ENCODE data around the gene RALGAPA2. TPM values are rescaled to one million over a fixed set of nuclear protein-coding genes. Genes with fewer than 3 reads are reported as not detected.

RALGAPA2 gene
- total and polyA plus RNA-seq, 2 experiments from 2014 or later, result 13.1 to 43.4 TPM

DNA sequence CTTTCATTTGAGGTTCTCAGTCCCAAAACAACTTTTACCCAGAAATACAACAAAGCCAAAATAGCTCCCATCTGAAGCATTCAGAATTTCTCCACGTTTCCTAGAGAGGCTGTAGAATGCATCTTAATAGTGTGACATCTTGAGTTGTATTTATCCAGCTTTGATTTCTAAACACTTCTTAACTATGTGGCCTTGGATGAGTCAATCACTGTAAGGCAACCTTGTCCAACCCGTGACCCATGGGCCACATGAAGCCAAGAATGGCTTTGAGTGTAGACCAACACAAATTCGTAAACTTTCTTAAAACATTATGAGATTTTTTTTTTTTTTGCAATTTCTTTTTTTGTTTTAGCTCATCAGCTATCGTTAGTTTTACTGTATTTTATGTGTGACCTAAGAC lies 108.1 kb downstream of the RALGAPA2 start:
- Histone ChIP-seq H3K27me3 (ENCODE audit: insufficient read depth) (no peaks in the 10 kb centered on the region), H3K79me2 (replicated peaks; ENCODE audit: insufficient read depth) (no peaks in the 10 kb centered on the region), H3K4me2 (no peak overlapping the region), H3F3A (replicated peaks; ENCODE audit: low read depth) (no peaks in the 10 kb centered on the region), H3K9me2 (ENCODE audit: insufficient read depth) (no peaks in the 10 kb centered on the region), H2AFZ (no peak overlapping the region), H3K4me1 (ENCODE audit: insufficient read depth) (peaks cover 10% of the 10 kb centered on the region; the same call in 1 of the 2 replicates), H3K27ac (ENCODE audit: low read depth) (no peak overlapping the region), H3K4me3 (no peak overlapping the region), H3K36me3 (ENCODE audit: insufficient read depth) (no peaks in the 10 kb centered on the region; the same call in 1 of the 2 replicates), H4K20me1 (replicated peaks; ENCODE audit: insufficient read depth) (no peaks in the 10 kb centered on the region; the same call in 1 of the 2 replicates)
- no peaks in the 10 kb centered on the region for H3K27me3 Mint-ChIP-seq (ENCODE audit: insufficient read depth, low read depth, poor library complexity)
- H3K27ac Mint-ChIP-seq, result no peak overlapping the region
- peaks cover 6% of the 10 kb centered on the region for H3K4me1 Mint-ChIP-seq
- H3K4me3 Mint-ChIP-seq, result no peak overlapping the region
- no peak for DNase-seq (ENCODE audit: low spot score)
- H3K36me3 Mint-ChIP-seq (ENCODE audit: low read depth), result no peaks in the 10 kb centered on the region
- no peak for ATAC-seq
- no peaks in the 10 kb centered on the region for H3K9me3 Mint-ChIP-seq
- no peak for TF ChIP-seq EZH2phosphoT487 (IDR thresholded peaks at IDR 0.05; ENCODE audit: unreplicated experiment)
- TF ChIP-seq, protein P1, sequence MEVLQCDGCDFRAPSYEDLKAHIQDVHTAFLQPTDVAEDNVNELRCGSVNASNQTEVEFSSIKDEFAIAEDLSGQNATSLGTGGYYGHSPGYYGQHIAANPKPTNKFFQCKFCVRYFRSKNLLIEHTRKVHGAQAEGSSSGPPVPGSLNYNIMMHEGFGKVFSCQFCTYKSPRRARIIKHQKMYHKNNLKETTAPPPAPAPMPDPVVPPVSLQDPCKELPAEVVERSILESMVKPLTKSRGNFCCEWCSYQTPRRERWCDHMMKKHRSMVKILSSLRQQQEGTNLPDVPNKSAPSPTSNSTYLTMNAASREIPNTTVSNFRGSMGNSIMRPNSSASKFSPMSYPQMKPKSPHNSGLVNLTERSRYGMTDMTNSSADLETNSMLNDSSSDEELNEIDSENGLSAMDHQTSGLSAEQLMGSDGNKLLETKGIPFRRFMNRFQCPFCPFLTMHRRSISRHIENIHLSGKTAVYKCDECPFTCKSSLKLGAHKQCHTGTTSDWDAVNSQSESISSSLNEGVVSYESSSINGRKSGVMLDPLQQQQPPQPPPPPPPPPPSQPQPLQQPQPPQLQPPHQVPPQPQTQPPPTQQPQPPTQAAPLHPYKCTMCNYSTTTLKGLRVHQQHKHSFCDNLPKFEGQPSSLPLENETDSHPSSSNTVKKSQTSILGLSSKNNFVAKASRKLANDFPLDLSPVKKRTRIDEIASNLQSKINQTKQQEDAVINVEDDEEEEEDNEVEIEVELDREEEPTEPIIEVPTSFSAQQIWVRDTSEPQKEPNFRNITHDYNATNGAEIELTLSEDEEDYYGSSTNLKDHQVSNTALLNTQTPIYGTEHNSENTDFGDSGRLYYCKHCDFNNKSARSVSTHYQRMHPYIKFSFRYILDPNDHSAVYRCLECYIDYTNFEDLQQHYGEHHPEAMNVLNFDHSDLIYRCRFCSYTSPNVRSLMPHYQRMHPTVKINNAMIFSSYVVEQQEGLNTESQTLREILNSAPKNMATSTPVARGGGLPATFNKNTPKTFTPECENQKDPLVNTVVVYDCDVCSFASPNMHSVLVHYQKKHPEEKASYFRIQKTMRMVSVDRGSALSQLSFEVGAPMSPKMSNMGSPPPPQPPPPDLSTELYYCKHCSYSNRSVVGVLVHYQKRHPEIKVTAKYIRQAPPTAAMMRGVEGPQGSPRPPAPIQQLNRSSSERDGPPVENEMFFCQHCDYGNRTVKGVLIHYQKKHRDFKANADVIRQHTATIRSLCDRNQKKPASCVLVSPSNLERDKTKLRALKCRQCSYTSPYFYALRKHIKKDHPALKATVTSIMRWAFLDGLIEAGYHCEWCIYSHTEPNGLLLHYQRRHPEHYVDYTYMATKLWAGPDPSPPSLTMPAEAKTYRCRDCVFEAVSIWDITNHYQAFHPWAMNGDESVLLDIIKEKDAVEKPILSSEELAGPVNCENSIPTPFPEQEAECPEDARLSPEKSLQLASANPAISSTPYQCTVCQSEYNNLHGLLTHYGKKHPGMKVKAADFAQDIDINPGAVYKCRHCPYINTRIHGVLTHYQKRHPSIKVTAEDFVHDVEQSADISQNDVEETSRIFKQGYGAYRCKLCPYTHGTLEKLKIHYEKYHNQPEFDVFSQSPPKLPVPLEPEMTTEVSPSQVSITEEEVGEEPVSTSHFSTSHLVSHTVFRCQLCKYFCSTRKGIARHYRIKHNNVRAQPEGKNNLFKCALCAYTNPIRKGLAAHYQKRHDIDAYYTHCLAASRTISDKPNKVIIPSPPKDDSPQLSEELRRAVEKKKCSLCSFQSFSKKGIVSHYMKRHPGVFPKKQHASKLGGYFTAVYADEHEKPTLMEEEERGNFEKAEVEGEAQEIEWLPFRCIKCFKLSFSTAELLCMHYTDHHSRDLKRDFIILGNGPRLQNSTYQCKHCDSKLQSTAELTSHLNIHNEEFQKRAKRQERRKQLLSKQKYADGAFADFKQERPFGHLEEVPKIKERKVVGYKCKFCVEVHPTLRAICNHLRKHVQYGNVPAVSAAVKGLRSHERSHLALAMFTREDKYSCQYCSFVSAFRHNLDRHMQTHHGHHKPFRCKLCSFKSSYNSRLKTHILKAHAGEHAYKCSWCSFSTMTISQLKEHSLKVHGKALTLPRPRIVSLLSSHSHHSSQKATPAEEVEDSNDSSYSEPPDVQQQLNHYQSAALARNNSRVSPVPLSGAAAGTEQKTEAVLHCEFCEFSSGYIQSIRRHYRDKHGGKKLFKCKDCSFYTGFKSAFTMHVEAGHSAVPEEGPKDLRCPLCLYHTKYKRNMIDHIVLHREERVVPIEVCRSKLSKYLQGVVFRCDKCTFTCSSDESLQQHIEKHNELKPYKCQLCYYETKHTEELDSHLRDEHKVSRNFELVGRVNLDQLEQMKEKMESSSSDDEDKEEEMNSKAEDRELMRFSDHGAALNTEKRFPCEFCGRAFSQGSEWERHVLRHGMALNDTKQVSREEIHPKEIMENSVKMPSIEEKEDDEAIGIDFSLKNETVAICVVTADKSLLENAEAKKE (CRISPR knock-in tag; IDR thresholded peaks at IDR 0.05), result no peak
- TF ChIP-seq POLR2AphosphoS5 (IDR thresholded peaks at IDR 0.05; ENCODE audit: low read depth), result no peak

DNA sequence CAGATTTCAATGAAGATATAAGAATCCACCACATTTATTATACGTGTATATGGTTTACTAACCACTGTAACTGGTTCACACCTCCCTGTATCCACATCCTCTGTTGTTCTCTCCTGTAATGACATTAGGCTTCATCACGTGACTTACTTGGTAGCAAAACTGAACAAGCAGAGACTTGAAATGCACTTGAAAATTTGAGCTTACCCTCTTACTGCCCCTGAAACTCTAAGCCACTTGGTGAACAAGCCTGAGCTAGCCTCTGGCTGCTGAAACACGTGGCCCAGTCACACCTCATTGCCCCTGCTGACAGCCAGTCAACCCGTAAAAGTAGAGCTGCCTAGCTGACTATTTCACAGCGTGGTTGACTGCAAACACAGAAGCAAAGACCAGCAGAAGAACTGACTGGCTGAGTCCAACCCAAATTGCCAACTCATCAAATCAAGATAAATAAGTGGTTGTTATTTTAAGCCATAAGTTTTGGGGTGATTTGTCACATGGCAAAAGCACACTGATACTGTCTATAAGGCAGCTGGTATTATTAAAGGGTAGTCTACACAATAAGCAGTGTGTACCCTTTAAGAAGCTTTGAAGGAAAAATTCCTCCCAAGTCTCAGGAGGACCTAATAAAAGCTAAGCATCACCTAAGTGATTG lies 109.0 kb downstream of the RALGAPA2 start:
- H3K9me3 Mint-ChIP-seq, result no peaks in the 10 kb centered on the region
- H2AFZ ChIP-seq, result no peak overlapping the region
- DNase-seq (ENCODE audit: low spot score) (no peak), ATAC-seq (no peak)
- no peaks in the 10 kb centered on the region for H3K27me3 ChIP-seq (ENCODE audit: insufficient read depth)
- H3K4me3 Mint-ChIP-seq, result no peak overlapping the region
- H3K36me3 Mint-ChIP-seq (ENCODE audit: low read depth), result no peaks in the 10 kb centered on the region
- H3K27ac ChIP-seq (ENCODE audit: low read depth), result no peak overlapping the region
- no peaks in the 10 kb centered on the region for H3F3A ChIP-seq (replicated peaks; ENCODE audit: low read depth)
- H3K36me3 ChIP-seq (ENCODE audit: insufficient read depth), result no peaks in the 10 kb centered on the region; the same call in 1 of the 2 replicates
- H3K4me3 ChIP-seq, result no peak overlapping the region
- H3K27me3 Mint-ChIP-seq (ENCODE audit: insufficient read depth, low read depth, poor library complexity), result no peaks in the 10 kb centered on the region
- H4K20me1 ChIP-seq (replicated peaks; ENCODE audit: insufficient read depth), result no peaks in the 10 kb centered on the region; the same call in 1 of the 2 replicates
- H3K4me1 Mint-ChIP-seq, result peaks cover 6% of the 10 kb centered on the region
- H3K9me2 ChIP-seq (ENCODE audit: insufficient read depth), result no peaks in the 10 kb centered on the region
- no peak overlapping the region for H3K4me2 ChIP-seq
- H3K79me2 ChIP-seq (replicated peaks; ENCODE audit: insufficient read depth), result no peaks in the 10 kb centered on the region
- peaks cover 10% of the 10 kb centered on the region; the same call in 1 of the 2 replicates for H3K4me1 ChIP-seq (ENCODE audit: insufficient read depth)
- no peak overlapping the region for H3K27ac Mint-ChIP-seq
- TF ChIP-seq, protein P2, sequence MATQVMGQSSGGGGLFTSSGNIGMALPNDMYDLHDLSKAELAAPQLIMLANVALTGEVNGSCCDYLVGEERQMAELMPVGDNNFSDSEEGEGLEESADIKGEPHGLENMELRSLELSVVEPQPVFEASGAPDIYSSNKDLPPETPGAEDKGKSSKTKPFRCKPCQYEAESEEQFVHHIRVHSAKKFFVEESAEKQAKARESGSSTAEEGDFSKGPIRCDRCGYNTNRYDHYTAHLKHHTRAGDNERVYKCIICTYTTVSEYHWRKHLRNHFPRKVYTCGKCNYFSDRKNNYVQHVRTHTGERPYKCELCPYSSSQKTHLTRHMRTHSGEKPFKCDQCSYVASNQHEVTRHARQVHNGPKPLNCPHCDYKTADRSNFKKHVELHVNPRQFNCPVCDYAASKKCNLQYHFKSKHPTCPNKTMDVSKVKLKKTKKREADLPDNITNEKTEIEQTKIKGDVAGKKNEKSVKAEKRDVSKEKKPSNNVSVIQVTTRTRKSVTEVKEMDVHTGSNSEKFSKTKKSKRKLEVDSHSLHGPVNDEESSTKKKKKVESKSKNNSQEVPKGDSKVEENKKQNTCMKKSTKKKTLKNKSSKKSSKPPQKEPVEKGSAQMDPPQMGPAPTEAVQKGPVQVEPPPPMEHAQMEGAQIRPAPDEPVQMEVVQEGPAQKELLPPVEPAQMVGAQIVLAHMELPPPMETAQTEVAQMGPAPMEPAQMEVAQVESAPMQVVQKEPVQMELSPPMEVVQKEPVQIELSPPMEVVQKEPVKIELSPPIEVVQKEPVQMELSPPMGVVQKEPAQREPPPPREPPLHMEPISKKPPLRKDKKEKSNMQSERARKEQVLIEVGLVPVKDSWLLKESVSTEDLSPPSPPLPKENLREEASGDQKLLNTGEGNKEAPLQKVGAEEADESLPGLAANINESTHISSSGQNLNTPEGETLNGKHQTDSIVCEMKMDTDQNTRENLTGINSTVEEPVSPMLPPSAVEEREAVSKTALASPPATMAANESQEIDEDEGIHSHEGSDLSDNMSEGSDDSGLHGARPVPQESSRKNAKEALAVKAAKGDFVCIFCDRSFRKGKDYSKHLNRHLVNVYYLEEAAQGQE (IDR thresholded peaks at IDR 0.05; ENCODE audit: unreplicated experiment), result no peak
- no peak for TF ChIP-seq ZNF114 (CRISPR knock-in tag; IDR thresholded peaks at IDR 0.05)
